Gastrocnemius medialis (tissue), 4 donors: ENCODE measurements around the gene RPL9. TPM values are rescaled to one million over a fixed set of nuclear protein-coding genes. Genes with fewer than 3 reads are reported as not detected.

Source experiments
- ATAC-seq, 2 donors: fragments of 150-250 bp; one replicate each; pipeline ENCODE4 v1.9.1; 2016
- DNase-seq, 2 donors: peaks; one replicate each; pipeline ENCODE4 v3.0.0-alpha.2; 2019
- H3K27ac ChIP-seq, 4 donors: fragments of 200-600 bp; sonication (generic); 1 replicate in 1 of 4; 2 replicates in 3 of 4; pipeline ENCODE4 v1.5.1; 2016 to 2018; ENCODE audit warnings: mild to moderate bottlenecking in 2 of 4, moderate library complexity in 1 of 4
- H3K27me3 ChIP-seq, 3 donors: fragments of 200-600 bp; sonication (generic) in 2 of 3; 1 replicate in 1 of 3; 2 replicates in 2 of 3; pipeline versions ENCODE4 v1.5.1 to v1.6.0; 2016 to 2019; ENCODE audit warnings: mild to moderate bottlenecking in 1 of 3, moderate library complexity in 1 of 3
- H3K36me3 ChIP-seq, 2 donors: fragments of 200-600 bp; sonication (generic) in 1 of 2; one replicate each; pipeline ENCODE4 v1.5.1; 2017 to 2018
- H3K4me1 ChIP-seq, 2 donors: fragments of 200-600 bp; sonication (generic) in 1 of 2; one replicate each; pipeline ENCODE4 v1.5.1; 2016 to 2017; ENCODE audit warnings: mild to moderate bottlenecking in 2 of 2
- H3K4me3 ChIP-seq, 4 donors: fragments of 200-600 bp; sonication (generic) in 3 of 4; 1 replicate in 1 of 4; 2 replicates in 3 of 4; pipeline ENCODE4 v1.5.1; 2016 to 2019; ENCODE audit warnings: mild to moderate bottlenecking in 2 of 4
- H3K9me3 ChIP-seq, 3 donors: fragments of 200-600 bp; sonication (generic) in 2 of 3; 1 replicate in 1 of 3; 2 replicates in 2 of 3; pipeline ENCODE4 v1.5.1; 2016 to 2019
- POLR2A ChIP-seq, 2 donors: fragments of 450-650 bp; IDR thresholded peaks; one replicate each; pipeline ENCODE4 v1.6.1; 2017; ENCODE audit warnings: antibody characterized with exemption in 2 of 2, mild to moderate bottlenecking in 2 of 2, moderate library complexity in 2 of 2
- in situ Hi-C, 4 donors: fragments of 200-750 bp; cut with MboI; loops; one replicate each; pipeline versions ENCODE4 v1.15.0 to v1.8.0; 2017; ENCODE audit warnings: low sequenced_read_pairs in 4 of 4
- intact Hi-C: fragments of 100-400 bp; cut with DNase I; formaldehyde crosslinking; loops from one replicate; pipeline ENCODE4 v1.15.1; 2023; ENCODE audit warnings: low total_unique reads
- total RNA-seq, 4 donors: library from RNA; depleted of rRNA; stranded (reverse); fragments of >200 nt; gene quantifications; one replicate each; pipeline versions ENCODE4 v1.1.0 to v1.2.3, GENCODE V29; 2016
- TF ChIP-seq, protein P1 (sequence below), 5 experiments: fragments of 450-650 bp in 3 of 5; fragments of 200-600 bp in 2 of 5; sonication (generic) in 2 of 5; IDR thresholded peaks in 4 of 5; conservative IDR thresholded peaks in 1 of 5; 1 replicate in 4 of 5; 2 replicates in 1 of 5; pipeline ENCODE4 v1.5.1; 2016 to 2019; ENCODE audit warnings: antibody characterized with exemption in 5 of 5, mild to moderate bottlenecking in 3 of 5, moderate library complexity in 3 of 5

RPL9 gene
- total RNA-seq, 4 donors from 2014 or later = 2,556 to 3,080 (median 2,834) TPM

DNA sequence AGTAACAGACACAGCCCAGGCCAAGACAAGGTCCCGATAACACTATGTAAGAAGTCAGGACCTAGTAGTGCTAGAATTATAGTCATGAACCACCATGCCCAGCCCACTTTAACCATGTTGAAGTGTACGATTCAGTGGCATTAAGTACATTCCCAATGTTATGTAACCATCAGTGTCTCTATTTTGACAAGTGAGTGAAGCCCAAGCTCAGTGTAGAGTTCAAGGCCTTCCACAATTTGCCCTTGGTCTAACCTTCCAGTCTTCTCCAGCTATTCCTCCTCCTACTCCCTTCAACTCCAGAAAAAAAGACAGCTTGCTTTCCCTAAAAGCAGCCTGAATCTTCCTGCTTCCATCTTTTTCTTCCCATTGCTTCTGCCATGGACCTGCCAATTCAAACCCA is 31.6 kb upstream of the RPL9 start:
- no peak overlapping the region for H3K27ac ChIP-seq
- no peak overlapping the region for H3K4me3 ChIP-seq
- intact Hi-C loops (no loop called here), in situ Hi-C loops (no loop called here)
- DNase-seq (no peak), ATAC-seq (no peak)
- H3K9me3 ChIP-seq = no peaks in the 10 kb centered on the region
- no peaks in the 10 kb centered on the region for H3K36me3 ChIP-seq
- no peaks in the 10 kb centered on the region for H3K27me3 ChIP-seq
- TF ChIP-seq POLR2A (IDR thresholded peaks at IDR 0.05) = no peak
- TF ChIP-seq, protein P1, sequence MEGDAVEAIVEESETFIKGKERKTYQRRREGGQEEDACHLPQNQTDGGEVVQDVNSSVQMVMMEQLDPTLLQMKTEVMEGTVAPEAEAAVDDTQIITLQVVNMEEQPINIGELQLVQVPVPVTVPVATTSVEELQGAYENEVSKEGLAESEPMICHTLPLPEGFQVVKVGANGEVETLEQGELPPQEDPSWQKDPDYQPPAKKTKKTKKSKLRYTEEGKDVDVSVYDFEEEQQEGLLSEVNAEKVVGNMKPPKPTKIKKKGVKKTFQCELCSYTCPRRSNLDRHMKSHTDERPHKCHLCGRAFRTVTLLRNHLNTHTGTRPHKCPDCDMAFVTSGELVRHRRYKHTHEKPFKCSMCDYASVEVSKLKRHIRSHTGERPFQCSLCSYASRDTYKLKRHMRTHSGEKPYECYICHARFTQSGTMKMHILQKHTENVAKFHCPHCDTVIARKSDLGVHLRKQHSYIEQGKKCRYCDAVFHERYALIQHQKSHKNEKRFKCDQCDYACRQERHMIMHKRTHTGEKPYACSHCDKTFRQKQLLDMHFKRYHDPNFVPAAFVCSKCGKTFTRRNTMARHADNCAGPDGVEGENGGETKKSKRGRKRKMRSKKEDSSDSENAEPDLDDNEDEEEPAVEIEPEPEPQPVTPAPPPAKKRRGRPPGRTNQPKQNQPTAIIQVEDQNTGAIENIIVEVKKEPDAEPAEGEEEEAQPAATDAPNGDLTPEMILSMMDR (IDR thresholded peaks at IDR 0.05 in 4 of 5, conservative IDR thresholded peaks at IDR 0.05 in 1 of 5) = no peak
- no peaks in the 10 kb centered on the region for H3K4me1 ChIP-seq

DNA sequence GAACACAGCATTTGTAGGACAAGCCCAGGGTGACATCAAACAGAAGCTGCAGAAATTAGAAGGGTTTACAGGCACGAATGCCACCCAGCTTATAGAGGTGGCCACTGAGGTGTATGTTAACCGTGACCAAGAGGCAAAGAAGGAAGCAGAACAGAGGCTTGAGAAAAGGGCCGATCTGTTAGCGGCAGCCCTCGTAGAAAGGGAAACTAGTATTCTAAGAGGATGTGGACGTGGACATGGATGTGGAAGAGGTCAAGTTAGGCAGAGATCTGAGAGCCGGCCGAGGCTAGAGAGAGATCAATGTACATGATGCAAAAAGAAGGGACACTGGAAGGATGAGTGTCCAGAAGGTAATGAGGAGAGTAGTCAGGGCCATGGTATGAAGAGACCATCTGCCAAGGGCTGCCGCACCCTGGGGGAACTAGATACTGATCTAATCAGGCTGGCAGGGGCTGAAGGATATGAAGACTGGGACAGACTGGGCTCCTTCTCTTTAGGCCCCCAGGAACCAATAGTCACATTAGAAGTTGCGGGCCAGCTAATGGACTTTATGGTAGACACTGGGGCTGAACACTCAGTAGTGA is 27.6 kb upstream of the RPL9 start:
- intact Hi-C loops (no loop called here), in situ Hi-C loops (no loop called here)
- no peaks in the 10 kb centered on the region for H3K27me3 ChIP-seq
- ATAC-seq = no peak
- TF ChIP-seq POLR2A (IDR thresholded peaks at IDR 0.05) = no peak
- TF ChIP-seq, protein P1 (IDR thresholded peaks at IDR 0.05 in 4 of 5, conservative IDR thresholded peaks at IDR 0.05 in 1 of 5) = no peak
- H3K27ac ChIP-seq = no peak overlapping the region
- no peaks in the 10 kb centered on the region for H3K36me3 ChIP-seq
- DNase-seq = no peak
- no peaks in the 10 kb centered on the region for H3K9me3 ChIP-seq
- no peak overlapping the region for H3K4me3 ChIP-seq
- H3K4me1 ChIP-seq = no peaks in the 10 kb centered on the region

DNA sequence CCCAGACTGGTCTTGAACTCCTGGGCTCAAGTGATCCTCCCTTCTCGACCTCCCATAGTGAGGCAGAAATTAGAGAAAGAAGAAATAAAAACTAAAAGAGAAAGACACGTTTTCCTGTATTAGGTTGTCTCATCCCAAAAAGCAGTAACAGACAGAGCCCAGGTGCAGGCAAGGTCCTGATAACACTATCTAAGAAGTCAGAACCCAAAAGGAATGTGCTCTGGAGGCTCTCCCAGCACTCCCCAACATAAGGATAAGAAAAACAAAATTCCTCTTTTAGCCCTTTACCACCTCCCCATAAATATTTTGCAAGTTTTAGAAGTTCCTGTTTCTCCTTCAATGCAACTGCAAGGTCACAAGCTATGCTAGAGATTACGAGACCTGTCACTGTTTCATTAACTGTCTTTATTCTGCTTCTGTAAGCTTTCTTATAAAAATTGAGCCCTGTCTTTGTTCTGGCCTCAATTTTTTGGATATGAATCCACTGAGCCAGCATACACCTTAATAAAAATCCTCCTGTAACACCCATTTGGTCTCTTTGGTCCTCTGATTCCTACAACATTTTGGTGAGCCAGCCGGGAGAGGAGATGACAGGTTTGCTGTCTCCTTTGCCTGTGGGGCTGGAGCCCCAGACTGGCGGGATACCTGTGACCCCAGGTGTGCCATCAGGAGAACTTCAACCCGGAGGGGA is 26.0 kb upstream of the RPL9 start:
- Histone ChIP-seq H3K4me1 (no peaks in the 10 kb centered on the region), H3K27me3 (no peaks in the 10 kb centered on the region), H3K4me3 (no peak overlapping the region), H3K27ac (no peak overlapping the region), H3K36me3 (no peaks in the 10 kb centered on the region), H3K9me3 (no peaks in the 10 kb centered on the region)
- in situ Hi-C loops = no loop called here
- intact Hi-C loops = no loop called here
- no peak for ATAC-seq
- TF ChIP-seq POLR2A (IDR thresholded peaks at IDR 0.05) = no peak
- no peak for DNase-seq

DNA sequence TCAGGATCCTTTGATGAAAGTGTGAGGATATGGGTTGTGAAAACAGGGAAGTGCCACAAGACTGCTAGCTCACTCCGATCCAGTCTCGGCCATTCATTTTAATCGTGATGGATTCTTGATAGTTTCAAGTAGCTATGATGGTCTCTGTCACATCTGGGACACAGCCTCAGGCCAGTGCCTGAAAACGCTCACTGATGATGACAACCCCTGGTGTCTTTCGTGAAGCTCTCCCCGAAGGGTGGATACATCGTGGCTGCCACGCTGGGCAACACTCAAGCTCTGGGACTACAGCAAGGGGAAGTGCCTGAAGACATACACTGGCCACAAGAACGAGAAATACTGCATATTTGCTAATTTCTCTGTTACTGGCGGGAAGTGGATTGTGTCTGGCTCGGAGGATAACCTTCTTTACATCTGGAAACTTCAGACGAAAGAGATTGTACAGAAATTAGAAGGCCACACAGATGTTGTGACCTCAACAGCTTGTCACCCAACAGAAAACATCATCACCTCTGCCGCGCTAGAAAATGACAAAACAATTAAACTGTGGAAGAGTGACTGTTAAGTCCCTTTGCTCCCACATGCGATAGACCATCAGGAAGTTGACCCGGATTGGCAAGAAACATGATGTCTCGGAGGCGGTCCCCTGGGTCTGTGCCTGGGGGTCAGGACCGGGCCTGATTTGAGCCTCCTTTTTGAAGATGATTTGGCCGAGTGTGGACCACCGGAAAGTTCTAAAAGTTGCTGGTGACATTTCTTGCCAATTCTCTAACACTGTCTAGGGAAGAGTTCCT is 22.4 kb upstream of the RPL9 start:
- intact Hi-C loops = no loop called here
- in situ Hi-C loops = no loop called here
- no peak overlapping the region for H3K27ac ChIP-seq

More for the DNA sequence above, 22.4 kb upstream of the RPL9 start:
- Histone ChIP-seq H3K27me3 (no peaks in the 10 kb centered on the region), H3K9me3 (no peaks in the 10 kb centered on the region), H3K36me3 (peaks cover 0 to 7% of the 10 kb centered on the region in 2 donors), H3K4me3 (no peak overlapping the region), H3K4me1 (no peaks in the 10 kb centered on the region)
- ATAC-seq (no peak), DNase-seq (no peak)
- TF ChIP-seq POLR2A (IDR thresholded peaks at IDR 0.05) = no peak
- TF ChIP-seq, protein P1 (IDR thresholded peaks at IDR 0.05 in 4 of 5, conservative IDR thresholded peaks at IDR 0.05 in 1 of 5) = no peak
